Hematopoietic multipotent progenitor cell treated with erythropoietin and hydrocortisone succinate and interleukin-3 and kit ligand, for 6 days (in vitro differentiated cells): ENCODE results near the gene EP400.

Experiments
- DNase-seq: peaks from one replicate; pipeline ENCODE4 v3.0.0-alpha.2; 2015

EP400 gene

DNA sequence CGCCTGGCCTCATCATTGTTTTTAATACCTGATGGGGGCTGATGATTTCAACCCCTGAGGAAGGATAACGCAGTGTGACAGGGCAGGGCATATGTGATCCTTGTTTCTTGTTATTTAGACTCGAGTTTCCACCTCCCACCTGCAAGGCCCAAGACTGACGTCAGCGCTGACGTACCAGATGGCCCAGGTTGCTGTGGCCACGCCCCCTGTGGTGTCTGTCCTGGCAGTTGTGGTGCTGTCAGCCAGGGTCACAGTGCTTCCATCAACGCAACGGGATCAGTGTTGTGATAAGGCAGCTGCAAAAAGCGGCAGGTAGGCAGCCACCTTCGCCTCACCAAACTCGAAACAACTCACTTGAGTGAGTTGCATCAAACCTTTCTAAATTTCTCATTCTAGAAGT lies 176.0 kb downstream of the EP400 start:
- no peak for DNase-seq

DNA sequence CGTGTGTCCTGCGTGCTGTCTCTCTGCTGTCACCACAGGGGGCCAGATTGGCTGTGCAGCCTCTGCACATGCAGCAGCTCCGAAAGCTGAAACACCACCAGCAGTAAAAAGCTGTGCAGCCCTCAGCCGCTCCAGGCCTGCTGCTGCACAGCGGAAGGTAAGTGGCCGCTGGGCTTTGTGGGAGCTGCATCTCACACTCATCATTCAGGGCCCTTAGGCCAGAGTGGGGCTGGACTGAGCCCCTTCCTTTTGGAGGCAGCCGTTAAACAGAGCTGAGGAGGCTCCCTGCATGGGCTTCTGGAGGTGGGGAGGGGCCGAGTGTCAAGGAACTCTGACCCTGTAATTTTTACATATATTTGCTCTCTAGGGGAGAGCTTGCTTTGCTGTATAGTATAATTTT lies 177.3 kb downstream of the EP400 start:
- DNase-seq: no peak

DNA sequence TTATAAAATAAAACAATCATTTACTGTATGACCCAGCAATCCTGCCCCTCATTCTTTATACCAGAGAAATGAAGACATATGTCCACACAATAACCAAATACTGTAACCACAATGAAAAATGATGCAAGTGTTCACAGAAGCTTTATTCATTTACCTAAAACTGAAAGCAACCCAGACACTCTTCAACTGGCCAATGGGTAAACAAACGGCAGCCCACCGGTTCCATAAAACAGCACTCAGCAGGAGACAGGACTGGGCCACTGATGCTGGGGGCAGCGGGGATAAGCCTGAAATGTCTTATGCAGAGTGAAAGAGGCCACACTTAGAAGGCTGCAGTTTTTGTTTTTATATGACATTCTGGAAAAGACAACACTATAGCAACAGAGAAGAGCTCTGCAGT lies 179.3 kb downstream of the EP400 start:
- DNase-seq: no peak

DNA sequence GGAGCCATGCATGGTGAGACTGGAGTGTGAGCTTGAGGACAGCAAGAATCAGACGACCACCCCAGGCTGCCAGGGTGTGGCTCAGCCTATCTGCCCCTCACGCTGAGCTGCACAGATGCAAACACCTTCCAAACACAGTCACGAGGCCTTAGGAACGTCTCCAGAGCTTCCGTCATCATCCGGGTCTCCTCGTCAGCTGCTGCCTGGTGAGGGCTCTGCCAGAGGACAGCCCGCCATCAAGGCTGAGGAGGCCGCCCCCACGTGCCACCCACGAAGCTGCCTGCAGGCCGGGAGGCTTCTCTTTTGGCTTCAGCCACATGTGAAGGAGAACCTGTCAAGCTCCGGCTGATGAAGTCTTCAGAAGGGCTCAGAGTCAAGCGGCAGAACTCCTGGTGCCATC lies 180.9 kb downstream of the EP400 start:
- DNase-seq: no peak
